HL-60 (cell line): ENCODE data around the gene TUNAR.

Experiments
- DNase-seq, 2 experiments: peaks; one replicate each; pipeline ENCODE4 v3.0.0-alpha.2; 2010 to 2020; ENCODE audit warnings: low read depth in 1 of 2, low spot score in 1 of 2
- H3K27ac ChIP-seq: fragments of 250-450 bp; sonication (Bioruptor Pico); replicated peaks from 2 replicates; pipeline ENCODE4 v1.5.1; 2020; ENCODE audit warnings: mild to moderate bottlenecking, moderate library complexity
- H3K27me3 ChIP-seq: fragments of 250-450 bp; sonication (Bioruptor Pico); 2 replicates; pipeline ENCODE4 v1.5.1; 2021; ENCODE audit warnings: mild to moderate bottlenecking, moderate library complexity; ENCODE audit not compliant: insufficient read depth, poor library complexity, severe bottlenecking
- H3K4me3 ChIP-seq: replicated peaks from 2 replicates; pipeline ENCODE4 v1.5.1; 2011; ENCODE audit warnings: mild to moderate bottlenecking, control low read depth, low read length; ENCODE audit not compliant: insufficient read depth
- GABPA ChIP-seq: IDR thresholded peaks from 2 replicates; pipeline ENCODE4 v1.6.1; 2012; ENCODE audit warnings: low read depth
- POLR2AphosphoS5 ChIP-seq: IDR thresholded peaks from 2 replicates; pipeline ENCODE4 v1.6.1; 2012; ENCODE audit warnings: low read depth
- REST ChIP-seq: IDR thresholded peaks from 2 replicates; pipeline ENCODE4 v1.6.1; 2012; ENCODE audit warnings: low read depth; ENCODE audit not compliant: insufficient replicate concordance
- SPI1 ChIP-seq: IDR thresholded peaks from 2 replicates; pipeline ENCODE4 v1.6.1; 2012; ENCODE audit warnings: low read depth, mild to moderate bottlenecking, borderline replicate concordance
- TF ChIP-seq, protein P1 (sequence below): IDR thresholded peaks from one replicate; pipeline ENCODE4 v1.5.1; 2011; ENCODE audit warnings: low read length, control low read depth, inconsistent platforms; ENCODE audit not compliant: insufficient read depth

TUNAR gene

DNA sequence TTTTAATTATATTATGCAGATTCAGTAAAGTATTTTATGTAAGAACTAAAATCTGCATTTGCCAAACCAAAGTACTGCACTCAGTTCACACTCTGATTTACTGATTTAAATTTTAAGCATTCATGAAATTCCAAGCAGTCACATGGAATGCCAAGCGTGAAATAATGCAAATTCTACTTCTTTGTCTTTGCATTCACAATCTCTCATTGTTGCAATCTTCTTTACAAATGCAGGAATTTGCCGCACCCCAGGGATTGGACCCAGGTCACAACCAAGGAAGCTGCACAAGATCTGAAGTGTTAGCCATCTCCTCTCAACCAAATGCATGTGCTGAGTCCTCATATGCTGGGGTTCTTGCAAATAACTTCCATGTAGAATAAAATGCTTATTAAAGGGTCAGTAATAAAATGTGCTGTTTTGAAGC lies 71.9 kb downstream of the TUNAR start:
- Histone ChIP-seq H3K27me3 (no peaks in the 10 kb centered on the region), H3K4me3 (no peak overlapping the region), H3K27ac (no peak overlapping the region)
- no peak for TF ChIP-seq POLR2AphosphoS5
- TF ChIP-seq REST: no peak
- no peak for TF ChIP-seq GABPA
- no peak for TF ChIP-seq SPI1
- TF ChIP-seq, protein P1, sequence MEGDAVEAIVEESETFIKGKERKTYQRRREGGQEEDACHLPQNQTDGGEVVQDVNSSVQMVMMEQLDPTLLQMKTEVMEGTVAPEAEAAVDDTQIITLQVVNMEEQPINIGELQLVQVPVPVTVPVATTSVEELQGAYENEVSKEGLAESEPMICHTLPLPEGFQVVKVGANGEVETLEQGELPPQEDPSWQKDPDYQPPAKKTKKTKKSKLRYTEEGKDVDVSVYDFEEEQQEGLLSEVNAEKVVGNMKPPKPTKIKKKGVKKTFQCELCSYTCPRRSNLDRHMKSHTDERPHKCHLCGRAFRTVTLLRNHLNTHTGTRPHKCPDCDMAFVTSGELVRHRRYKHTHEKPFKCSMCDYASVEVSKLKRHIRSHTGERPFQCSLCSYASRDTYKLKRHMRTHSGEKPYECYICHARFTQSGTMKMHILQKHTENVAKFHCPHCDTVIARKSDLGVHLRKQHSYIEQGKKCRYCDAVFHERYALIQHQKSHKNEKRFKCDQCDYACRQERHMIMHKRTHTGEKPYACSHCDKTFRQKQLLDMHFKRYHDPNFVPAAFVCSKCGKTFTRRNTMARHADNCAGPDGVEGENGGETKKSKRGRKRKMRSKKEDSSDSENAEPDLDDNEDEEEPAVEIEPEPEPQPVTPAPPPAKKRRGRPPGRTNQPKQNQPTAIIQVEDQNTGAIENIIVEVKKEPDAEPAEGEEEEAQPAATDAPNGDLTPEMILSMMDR: no peak
- DNase-seq: no peak

GRCh38 chr14:95951359-95951758 lies 74.7 kb downstream of the TUNAR start:
- no peaks in the 10 kb centered on the region for H3K27me3 ChIP-seq
- H3K27ac ChIP-seq: no peak overlapping the region
- no peak for DNase-seq
- no peak for TF ChIP-seq REST
- no peak for TF ChIP-seq SPI1
- TF ChIP-seq, protein P1: no peak
- TF ChIP-seq POLR2AphosphoS5: no peak
- no peak overlapping the region for H3K4me3 ChIP-seq

DNA sequence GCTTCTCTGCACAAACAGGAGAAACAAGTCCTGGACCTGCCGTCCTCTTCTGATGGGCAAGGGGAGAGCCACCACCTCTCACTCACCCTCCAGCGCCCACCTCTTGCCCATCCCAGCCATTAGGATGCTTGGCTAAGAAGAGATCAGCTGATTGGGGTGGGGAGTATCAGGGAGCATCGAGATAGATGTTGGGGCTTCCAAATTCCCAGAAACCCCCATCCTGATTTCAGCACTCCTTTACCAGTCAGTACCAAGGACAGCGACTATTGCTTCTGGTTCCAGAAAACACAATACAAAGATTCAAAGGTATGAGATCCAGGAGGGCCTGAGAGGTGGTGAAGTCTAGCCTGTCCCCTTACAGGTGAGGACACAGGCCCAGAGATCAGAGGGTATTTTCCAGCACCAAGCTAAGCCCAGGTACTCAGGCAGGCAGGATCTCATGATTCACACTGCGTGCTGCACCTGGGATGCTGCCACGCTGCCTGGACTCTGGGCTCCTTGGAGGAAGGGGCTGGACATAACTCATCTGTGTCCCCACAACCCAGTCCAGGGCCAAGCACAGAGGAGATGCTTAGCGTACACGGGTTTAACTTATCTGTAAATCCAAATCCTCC lies 76.6 kb downstream of the TUNAR start:
- Histone ChIP-seq H3K4me3 (no peak overlapping the region), H3K27ac (no peak overlapping the region), H3K27me3 (no peaks in the 10 kb centered on the region)
- no peak for TF ChIP-seq POLR2AphosphoS5
- TF ChIP-seq, protein P1: no peak
- no peak for TF ChIP-seq GABPA
- peak; percentile 95 for TF ChIP-seq REST
- no peak for TF ChIP-seq SPI1
- DNase-seq: no peak
